ENCODE results near the gene ADAMTS4. TPM values are rescaled to one million over a fixed set of nuclear protein-coding genes. Genes with fewer than 3 reads are reported as not detected.

The ADAMTS4 gene
- total RNA-seq, 1 experiment from 2014 or later = under 0.01 TPM

GRCh38 chr1:161219078-161219892 lies 20.4 kb upstream of the ADAMTS4 start:
- DNase-seq (ENCODE audit: extremely low read depth, low read depth) = no peak

- no peak for DNase-seq (ENCODE audit: extremely low read depth, low read depth)
Measured at GRCh38 chr1:161218301-161219077, 19.6 kb upstream of the ADAMTS4 start.

- no peak for DNase-seq (ENCODE audit: extremely low read depth, low read depth)
Measured at GRCh38 chr1:161217831-161218230, 19.0 kb upstream of the ADAMTS4 start.

GRCh38 chr1:161216945-161217712 lies 18.3 kb upstream of the ADAMTS4 start:
- no peak for DNase-seq (ENCODE audit: extremely low read depth, low read depth)

GRCh38 chr1:161215076-161215475 lies 16.2 kb upstream of the ADAMTS4 start, which contains the start of gene FCER1G:
Gene FCER1G (plus strand): TSS chr1:161215295. CDS start chr1:161215322, 27 bp downstream.
- no peak for DNase-seq (ENCODE audit: extremely low read depth, low read depth)

- no peak for DNase-seq (ENCODE audit: extremely low read depth, low read depth)
Measured at GRCh38 chr1:161214369-161214768, 15.5 kb upstream of the ADAMTS4 start.

GRCh38 chr1:161209790-161210409 lies 11.0 kb upstream of the ADAMTS4 start:
- DNase-seq (ENCODE audit: extremely low read depth, low read depth) = peak; percentile 74

GRCh38 chr1:161207173-161207572 lies 8.3 kb upstream of the ADAMTS4 start:
- no peak for DNase-seq (ENCODE audit: extremely low read depth, low read depth)

GRCh38 chr1:161206411-161207140 lies 7.7 kb upstream of the ADAMTS4 start:
- no peak for DNase-seq (ENCODE audit: extremely low read depth, low read depth)

- peak; percentile 100 for DNase-seq (ENCODE audit: extremely low read depth, low read depth)
Measured at GRCh38 chr1:161201836-161202712, 3.2 kb upstream of the ADAMTS4 start, which contains the start of gene NDUFS2. Gene NDUFS2 (plus strand): TSS chr1:161202367. CDS start chr1:161202386, 19 bp downstream.

GRCh38 chr1:161200992-161201835 lies 2.4 kb upstream of the ADAMTS4 start:
- no peak for DNase-seq (ENCODE audit: extremely low read depth, low read depth)

GRCh38 chr1:161200421-161200991 lies 1.7 kb upstream of the ADAMTS4 start:
- DNase-seq (ENCODE audit: extremely low read depth, low read depth) = no peak

- no peak for DNase-seq (ENCODE audit: extremely low read depth, low read depth)
Measured at GRCh38 chr1:161199506-161200139, 769 bp upstream of the ADAMTS4 start.

- DNase-seq (ENCODE audit: extremely low read depth, low read depth) = no peak
Measured at GRCh38 chr1:161198194-161198896, 509 bp downstream of the ADAMTS4 start.

GRCh38 chr1:161197560-161198193 lies 1.2 kb downstream of the ADAMTS4 start:
- no peak for DNase-seq (ENCODE audit: extremely low read depth, low read depth)
